A673 (cell line): Measurements from ENCODE around the gene DNASE1L3. TPM values are rescaled to one million over a fixed set of nuclear protein-coding genes. Genes with fewer than 3 reads are reported as not detected.

Experiments
- BruUV-seq: library from RNA; stranded (reverse); fragments of 400-500 nt; replicated peaks from 2 replicates; lab custom pipeline; 2021; lab: Mats Ljungman, UMichigan
- CTCF ChIA-PET: fragments of 300-600 bp; sonication (Branson Sonifier 250); formaldehyde crosslinking; loops from one replicate; lab custom pipeline; 2022; ENCODE audit warnings: antibody characterized with exemption; lab: Charles Lee
- POLR2A ChIA-PET: fragments of 300-600 bp; sonication (Branson Sonifier 250); formaldehyde crosslinking; loops from one replicate; lab custom pipeline; 2022; ENCODE audit warnings: antibody characterized with exemption; ENCODE audit not compliant: low non-redundant PET; lab: Charles Lee
- DNase-seq: peaks from one replicate; pipeline ENCODE4 v3.0.0-alpha.2; 2015; ENCODE audit warnings: low spot score
- H3K27ac ChIP-seq: fragments of 200-600 bp; sonication (generic); 2 replicates; pipeline ENCODE4 v1.5.1; 2016; ENCODE audit warnings: mixed run types, low read depth, mild to moderate bottlenecking, mixed read lengths, antibody characterized with exemption, low read length; ENCODE audit not compliant: poor library complexity, severe bottlenecking
- H3K27me3 ChIP-seq: fragments of 200-600 bp; sonication (generic); replicated peaks from 2 replicates; pipeline ENCODE4 v1.6.1; 2017; ENCODE audit warnings: mixed run types, low read depth, mild to moderate bottlenecking, mixed read lengths, antibody characterized with exemption, low read length; ENCODE audit not compliant: insufficient read depth, poor library complexity
- H3K36me3 ChIP-seq: fragments of 200-600 bp; sonication (generic); 2 replicates; pipeline ENCODE4 v1.6.1; 2016; ENCODE audit warnings: mixed run types, mild to moderate bottlenecking, mixed read lengths, antibody characterized with exemption, low read length; ENCODE audit not compliant: insufficient read depth, poor library complexity, severe bottlenecking
- H3K4me1 ChIP-seq: fragments of 200-600 bp; sonication (generic); 2 replicates; pipeline ENCODE4 v1.6.1; 2017; ENCODE audit warnings: mixed run types, mild to moderate bottlenecking, mixed read lengths, antibody characterized with exemption, low read length; ENCODE audit not compliant: insufficient read depth, poor library complexity, severe bottlenecking
- H3K4me3 ChIP-seq: fragments of 200-600 bp; sonication (generic); 2 replicates; pipeline ENCODE4 v1.5.1; 2016; ENCODE audit warnings: low read depth, mixed run types, mild to moderate bottlenecking, mixed read lengths, low read length; ENCODE audit not compliant: poor library complexity, severe bottlenecking
- H3K9me3 ChIP-seq: fragments of 200-600 bp; sonication (generic); 2 replicates; pipeline ENCODE4 v1.6.1; 2016; ENCODE audit warnings: mixed run types, low read depth, mild to moderate bottlenecking, mixed read lengths, antibody characterized with exemption, low read length; ENCODE audit not compliant: poor library complexity, severe bottlenecking
- EZH2 ChIP-seq: fragments of 200-600 bp; sonication (generic); IDR thresholded peaks from 2 replicates; pipeline ENCODE4 v1.6.1; 2017; ENCODE audit warnings: borderline replicate concordance, low read depth, mild to moderate bottlenecking, mixed read lengths, antibody characterized with exemption, low read length; ENCODE audit not compliant: poor library complexity, severe bottlenecking
- intact Hi-C: fragments of 100-400 bp; cut with micrococcal nuclease; formaldehyde crosslinking; loops from one replicate; pipeline ENCODE4 v1.10.0; 2022; ENCODE audit not compliant: unreplicated experiment
- total RNA-seq: library from RNA; stranded (reverse); gene quantifications from 2 replicates; pipeline ENCODE4 v1.2.3, GENCODE V29; 2021
- TF ChIP-seq, protein P1 (sequence below): fragments of 300-800, 200-600 bp; sonication (generic); conservative IDR thresholded peaks from 2 replicates; pipeline ENCODE4 v1.5.1; 2017; ENCODE audit warnings: low read depth, mild to moderate bottlenecking, antibody characterized with exemption, low read length, moderate library complexity, mixed read lengths

DNASE1L3 gene
- total RNA-seq, 1 experiment from 2014 or later = not detected

DNA sequence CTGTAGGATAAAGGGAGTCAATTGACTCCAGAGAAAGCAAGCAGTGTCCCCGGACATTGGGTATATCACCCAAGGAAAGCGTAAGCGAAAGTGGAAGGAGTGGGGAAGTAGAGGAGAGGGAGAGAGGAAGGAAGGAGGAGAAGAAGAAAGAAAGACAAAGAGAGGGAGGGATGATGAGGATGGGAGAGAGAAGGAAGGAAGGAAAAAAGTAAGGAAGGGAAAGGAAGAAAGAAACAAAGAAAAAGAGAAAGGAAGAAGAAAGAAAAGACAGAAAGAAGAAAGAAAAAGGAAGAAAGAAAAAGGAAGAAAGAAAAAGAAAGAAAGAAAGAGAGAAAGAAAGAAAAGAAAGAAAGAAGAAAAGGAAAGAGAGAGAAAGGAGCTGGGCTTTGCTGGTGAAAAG is 839 bp downstream of the DNASE1L3 start:
- ChIA-PET CTCF (no interaction called here), POLR2A (no interaction called here)
- Histone ChIP-seq H3K36me3 (no peaks in the 10 kb centered on the region), H3K27me3 (no peaks in the 10 kb centered on the region), H3K9me3 (no peaks in the 10 kb centered on the region), H3K4me3 (no peak overlapping the region), H3K4me1 (no peaks in the 10 kb centered on the region), H3K27ac (no peak overlapping the region)
- no peak for DNase-seq
- BruUV-seq = no TSS peak
- intact Hi-C loops = no loop called here
- no peak for TF ChIP-seq EZH2

DNA sequence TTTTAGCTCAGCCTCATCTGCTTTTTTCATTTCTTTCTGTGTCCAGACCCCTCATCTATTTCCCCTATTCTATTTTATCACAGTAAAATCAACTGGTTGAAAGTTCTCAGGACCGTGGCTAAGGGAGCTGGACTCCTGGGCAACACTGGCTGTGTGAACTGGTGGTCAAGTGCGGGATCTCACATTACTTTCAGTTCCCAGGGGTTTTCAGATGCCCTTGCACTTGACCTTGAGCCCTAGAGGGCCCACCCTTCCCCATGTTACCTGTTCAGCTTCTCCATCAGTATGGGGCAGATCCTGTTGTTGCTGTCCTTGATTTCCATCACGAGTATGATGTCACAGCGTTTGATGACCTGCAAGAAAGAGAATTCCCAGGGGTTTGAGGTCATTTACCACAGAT is 2.8 kb downstream of the DNASE1L3 start:
- no peaks in the 10 kb centered on the region for H3K27me3 ChIP-seq
- H3K4me1 ChIP-seq = no peaks in the 10 kb centered on the region
- no peak overlapping the region for H3K27ac ChIP-seq
- TF ChIP-seq, protein P1, sequence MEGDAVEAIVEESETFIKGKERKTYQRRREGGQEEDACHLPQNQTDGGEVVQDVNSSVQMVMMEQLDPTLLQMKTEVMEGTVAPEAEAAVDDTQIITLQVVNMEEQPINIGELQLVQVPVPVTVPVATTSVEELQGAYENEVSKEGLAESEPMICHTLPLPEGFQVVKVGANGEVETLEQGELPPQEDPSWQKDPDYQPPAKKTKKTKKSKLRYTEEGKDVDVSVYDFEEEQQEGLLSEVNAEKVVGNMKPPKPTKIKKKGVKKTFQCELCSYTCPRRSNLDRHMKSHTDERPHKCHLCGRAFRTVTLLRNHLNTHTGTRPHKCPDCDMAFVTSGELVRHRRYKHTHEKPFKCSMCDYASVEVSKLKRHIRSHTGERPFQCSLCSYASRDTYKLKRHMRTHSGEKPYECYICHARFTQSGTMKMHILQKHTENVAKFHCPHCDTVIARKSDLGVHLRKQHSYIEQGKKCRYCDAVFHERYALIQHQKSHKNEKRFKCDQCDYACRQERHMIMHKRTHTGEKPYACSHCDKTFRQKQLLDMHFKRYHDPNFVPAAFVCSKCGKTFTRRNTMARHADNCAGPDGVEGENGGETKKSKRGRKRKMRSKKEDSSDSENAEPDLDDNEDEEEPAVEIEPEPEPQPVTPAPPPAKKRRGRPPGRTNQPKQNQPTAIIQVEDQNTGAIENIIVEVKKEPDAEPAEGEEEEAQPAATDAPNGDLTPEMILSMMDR = no peak
- TF ChIP-seq EZH2 = no peak
- no peaks in the 10 kb centered on the region for H3K36me3 ChIP-seq
- DNase-seq = no peak
- BruUV-seq = no TSS peak
- H3K4me3 ChIP-seq = no peak overlapping the region
- H3K9me3 ChIP-seq = no peaks in the 10 kb centered on the region
- ChIA-PET POLR2A (no interaction called here), CTCF (no interaction called here)
- intact Hi-C loops = no loop called here

DNA sequence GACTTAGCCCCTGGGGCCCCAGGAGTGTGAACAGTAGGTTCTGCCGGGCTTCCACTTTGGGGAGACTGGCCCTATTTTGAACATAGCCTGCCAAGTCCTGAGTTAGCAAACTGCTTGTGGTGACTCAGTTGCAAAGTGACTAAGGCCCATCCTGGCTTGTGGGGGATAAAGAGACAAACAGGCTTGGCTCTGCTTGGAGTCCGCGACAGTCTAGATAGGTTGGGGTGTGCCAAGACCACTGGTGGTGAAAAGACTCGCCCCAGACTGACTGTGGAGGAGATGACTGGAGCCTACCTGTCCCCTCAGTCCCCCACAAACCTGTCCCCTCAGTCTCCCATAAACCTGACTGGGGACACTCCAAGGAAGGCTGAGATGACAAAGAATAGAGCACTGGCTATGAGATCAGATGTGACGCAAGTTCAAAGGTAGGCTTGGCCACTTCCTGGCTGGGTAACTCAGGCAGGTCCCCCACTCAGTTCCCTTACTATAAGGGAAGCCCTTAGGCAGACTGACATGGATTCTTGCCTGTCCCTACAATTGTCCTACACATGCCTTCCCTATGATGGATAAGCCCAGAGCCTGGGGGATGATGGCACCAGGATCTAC is 4.3 kb downstream of the DNASE1L3 start:
- no peak for DNase-seq
- Histone ChIP-seq H3K36me3 (no peaks in the 10 kb centered on the region), H3K4me1 (no peaks in the 10 kb centered on the region), H3K27ac (no peak overlapping the region), H3K4me3 (no peak overlapping the region), H3K27me3 (no peaks in the 10 kb centered on the region), H3K9me3 (no peaks in the 10 kb centered on the region)
- TF ChIP-seq, protein P1 = no peak
- no peak for TF ChIP-seq EZH2
- ChIA-PET CTCF (no interaction called here), POLR2A (no interaction called here)
- BruUV-seq = no TSS peak
- intact Hi-C loops = no loop called here

DNA sequence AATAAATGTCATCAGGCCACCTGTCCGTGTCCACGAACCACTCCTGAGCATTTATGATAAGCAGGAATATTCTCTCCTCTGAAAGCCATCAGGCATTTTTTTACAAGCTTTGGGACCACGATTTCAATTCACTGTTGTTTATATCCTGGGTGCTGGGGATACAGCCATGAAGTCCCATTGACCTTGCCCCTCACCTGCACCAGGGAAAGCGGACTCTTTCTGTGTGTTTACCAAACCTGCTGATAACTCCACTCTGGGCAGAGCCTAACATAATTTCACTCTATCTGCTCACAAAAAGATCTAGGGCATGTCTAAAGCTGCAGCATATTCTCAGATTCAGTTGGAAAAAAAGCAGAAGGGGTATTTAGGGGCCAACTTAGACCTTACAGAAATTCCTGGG is 4.8 kb downstream of the DNASE1L3 start:
- BruUV-seq = no TSS peak
- H3K4me1 ChIP-seq = no peaks in the 10 kb centered on the region
- TF ChIP-seq EZH2 = no peak
- TF ChIP-seq, protein P1 = no peak
- no peak for DNase-seq
- no peaks in the 10 kb centered on the region for H3K9me3 ChIP-seq
- ChIA-PET POLR2A (no interaction called here), CTCF (no interaction called here)
- H3K27ac ChIP-seq = no peak overlapping the region
- intact Hi-C loops = no loop called here
- H3K36me3 ChIP-seq = no peaks in the 10 kb centered on the region
- H3K27me3 ChIP-seq = no peaks in the 10 kb centered on the region
- H3K4me3 ChIP-seq = no peak overlapping the region
